HepG2 (cell line): ENCODE measurements around the gene ASXL1. TPM values are rescaled to one million over a fixed set of nuclear protein-coding genes. Genes with fewer than 3 reads are reported as not detected.

Experiments
- EP300 ChIP-seq, 3 experiments: sonication (generic) in 1 of 3; formaldehyde crosslinking in 1 of 3; IDR thresholded peaks; 2 replicates each; pipeline versions ENCODE4 v1.5.1 to v1.6.1; 2011 to 2020; ENCODE audit warnings: low read depth in 2 of 3, low read length in 2 of 3, borderline replicate concordance in 1 of 3, improper control_type of control experiment in 1 of 3, mild to moderate bottlenecking in 1 of 3, missing genetic modification reagents in 1 of 3, moderate library complexity in 1 of 3
- HNRNPH1 ChIP-seq: fragments of 200-400 bp; formaldehyde crosslinking; optimal IDR thresholded peaks from 2 replicates; pipeline ENCODE3; 2017; ENCODE audit warnings: mild to moderate bottlenecking, low read depth, low read length
- MAF1 ChIP-seq: sonication (generic); formaldehyde crosslinking; IDR thresholded peaks from 2 replicates; pipeline ENCODE4 v1.5.0; 2020; ENCODE audit warnings: missing genetic modification reagents, borderline replicate concordance
- MLLT10 ChIP-seq: sonication (generic); formaldehyde crosslinking; IDR thresholded peaks from 2 replicates; pipeline ENCODE4 v1.4.0; 2020; ENCODE audit warnings: missing genetic modification reagents
- NFE2 ChIP-seq: sonication (generic); formaldehyde crosslinking; IDR thresholded peaks from 2 replicates; pipeline ENCODE4 v1.4.0; 2020; ENCODE audit warnings: missing genetic modification reagents
- NFIC ChIP-seq: IDR thresholded peaks from 2 replicates; pipeline ENCODE4 v1.6.1; 2012; ENCODE audit warnings: mild to moderate bottlenecking, low read length, inconsistent platforms
- POLR2AphosphoS5 ChIP-seq: IDR thresholded peaks from 2 replicates; pipeline ENCODE4 v1.6.1; 2012; ENCODE audit warnings: low read depth, low read length
- POLR2G ChIP-seq: fragments of 200-400 bp; formaldehyde crosslinking; IDR thresholded peaks from 2 replicates; pipeline ENCODE4 v1.6.1; 2018; ENCODE audit warnings: mild to moderate bottlenecking, low read depth, low read length, moderate library complexity
- SRSF9 ChIP-seq: fragments of 200-400 bp; formaldehyde crosslinking; IDR thresholded peaks from 2 replicates; pipeline ENCODE4 v1.6.1; 2018; ENCODE audit warnings: borderline replicate concordance, mild to moderate bottlenecking, low read depth, low read length; ENCODE audit not compliant: insufficient read depth, poor library complexity, severe bottlenecking
- ZNF549 ChIP-seq: sonication (generic); formaldehyde crosslinking; IDR thresholded peaks from 2 replicates; pipeline ENCODE4 v1.5.0; 2020; ENCODE audit warnings: missing genetic modification reagents
- ZNF792 ChIP-seq: IDR thresholded peaks from 2 replicates; pipeline ENCODE4 v1.6.1; 2016
- ZZZ3 ChIP-seq: sonication (generic); formaldehyde crosslinking; IDR thresholded peaks from 2 replicates; pipeline ENCODE4 v1.4.0; 2020; ENCODE audit warnings: missing genetic modification reagents, mild to moderate bottlenecking, borderline replicate concordance
- polyA plus RNA-seq, 8 experiments: library from polyadenylated mRNA; depleted of rRNA in 3 of 8; stranded (reverse) in 7 of 8; unstranded in 1 of 8; fragments of >200 nt; fragmentation: Illumina TruSeq in 4 of 8; extraction: Trizol in 4 of 8; gene quantifications; 2 replicates each; pipeline versions ENCODE4 v1.2.1 to v1.2.3, GENCODE V29; 2011 to 2016; ENCODE audit warnings: low read depth in 4 of 8, missing spikeins in 1 of 8, mixed read lengths in 1 of 8; ENCODE audit not compliant: insufficient read depth in 1 of 8
- total RNA-seq, 5 experiments: library from RNA; depleted of rRNA; stranded (reverse); fragments of >200 nt; fragmentation: Illumina TruSeq; extraction: Trizol; gene quantifications; 2 replicates each; pipeline ENCODE4 v1.2.3, GENCODE V29; 2016; ENCODE audit warnings: low read depth in 1 of 5
- TF ChIP-seq, protein P1 (sequence below): sonication (generic); formaldehyde crosslinking; IDR thresholded peaks from one replicate; pipeline ENCODE4 v1.5.1; 2020; ENCODE audit warnings: mild to moderate bottlenecking, missing genetic modification reagents; ENCODE audit errors: not compliant biosample characterization
- TF ChIP-seq, protein P2 (sequence below), 2 experiments: sonication (generic) in 1 of 2; formaldehyde crosslinking in 1 of 2; IDR thresholded peaks; 2 replicates each; pipeline versions ENCODE4 v1.5.1 to v1.6.1; 2011 to 2020; ENCODE audit warnings: borderline replicate concordance in 1 of 2, low read depth in 1 of 2, low read length in 1 of 2, mild to moderate bottlenecking in 1 of 2, missing genetic modification reagents in 1 of 2, moderate library complexity in 1 of 2

ASXL1 gene
- total and polyA plus RNA-seq, 2 of the 13 experiments (the other 11 are each of a cell fraction or from before 2014, with no cell fraction given), result 62.1 to 74.8 TPM

DNA sequence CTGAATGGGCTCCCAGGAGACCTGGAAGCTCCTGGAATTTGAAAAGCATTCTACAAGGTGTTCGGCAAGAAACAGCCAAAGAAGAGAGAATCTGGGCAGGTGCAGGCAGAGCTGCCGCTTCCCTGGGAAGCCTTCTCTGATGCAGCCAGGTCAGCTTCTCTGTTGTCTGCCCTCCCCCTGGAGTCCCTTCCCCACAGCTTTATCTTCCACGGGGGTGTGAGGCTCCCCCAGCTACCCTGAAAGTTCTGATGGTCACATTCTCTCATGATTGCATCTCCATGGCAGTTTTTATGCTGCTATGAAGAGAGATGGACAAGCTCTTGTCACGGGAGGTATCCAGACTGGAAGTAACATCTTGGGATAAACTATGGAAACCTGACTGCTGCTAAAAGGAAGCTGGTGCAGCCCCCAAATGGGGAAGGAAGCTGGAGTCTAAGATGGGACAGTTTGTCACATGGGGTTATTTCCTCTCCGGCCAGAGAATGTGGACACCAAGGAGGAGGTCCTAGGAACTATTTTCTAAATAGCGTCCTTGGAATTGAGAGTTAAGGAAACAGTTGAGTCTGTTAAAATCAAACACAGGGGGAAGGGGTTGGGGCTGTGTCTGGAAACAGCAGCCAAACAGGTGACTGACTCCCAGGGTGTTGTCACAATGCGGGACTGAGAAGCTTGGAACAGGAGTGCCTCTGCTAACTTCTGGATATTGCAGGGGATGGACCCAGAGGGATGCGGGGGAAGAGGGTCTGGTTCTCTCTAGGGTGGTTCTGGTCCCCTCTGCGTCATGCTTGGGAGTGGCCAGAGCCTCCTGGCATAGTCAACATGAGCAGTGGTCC lies 91.1 kb downstream of the ASXL1 start (continued):
- TF ChIP-seq, protein P1, sequence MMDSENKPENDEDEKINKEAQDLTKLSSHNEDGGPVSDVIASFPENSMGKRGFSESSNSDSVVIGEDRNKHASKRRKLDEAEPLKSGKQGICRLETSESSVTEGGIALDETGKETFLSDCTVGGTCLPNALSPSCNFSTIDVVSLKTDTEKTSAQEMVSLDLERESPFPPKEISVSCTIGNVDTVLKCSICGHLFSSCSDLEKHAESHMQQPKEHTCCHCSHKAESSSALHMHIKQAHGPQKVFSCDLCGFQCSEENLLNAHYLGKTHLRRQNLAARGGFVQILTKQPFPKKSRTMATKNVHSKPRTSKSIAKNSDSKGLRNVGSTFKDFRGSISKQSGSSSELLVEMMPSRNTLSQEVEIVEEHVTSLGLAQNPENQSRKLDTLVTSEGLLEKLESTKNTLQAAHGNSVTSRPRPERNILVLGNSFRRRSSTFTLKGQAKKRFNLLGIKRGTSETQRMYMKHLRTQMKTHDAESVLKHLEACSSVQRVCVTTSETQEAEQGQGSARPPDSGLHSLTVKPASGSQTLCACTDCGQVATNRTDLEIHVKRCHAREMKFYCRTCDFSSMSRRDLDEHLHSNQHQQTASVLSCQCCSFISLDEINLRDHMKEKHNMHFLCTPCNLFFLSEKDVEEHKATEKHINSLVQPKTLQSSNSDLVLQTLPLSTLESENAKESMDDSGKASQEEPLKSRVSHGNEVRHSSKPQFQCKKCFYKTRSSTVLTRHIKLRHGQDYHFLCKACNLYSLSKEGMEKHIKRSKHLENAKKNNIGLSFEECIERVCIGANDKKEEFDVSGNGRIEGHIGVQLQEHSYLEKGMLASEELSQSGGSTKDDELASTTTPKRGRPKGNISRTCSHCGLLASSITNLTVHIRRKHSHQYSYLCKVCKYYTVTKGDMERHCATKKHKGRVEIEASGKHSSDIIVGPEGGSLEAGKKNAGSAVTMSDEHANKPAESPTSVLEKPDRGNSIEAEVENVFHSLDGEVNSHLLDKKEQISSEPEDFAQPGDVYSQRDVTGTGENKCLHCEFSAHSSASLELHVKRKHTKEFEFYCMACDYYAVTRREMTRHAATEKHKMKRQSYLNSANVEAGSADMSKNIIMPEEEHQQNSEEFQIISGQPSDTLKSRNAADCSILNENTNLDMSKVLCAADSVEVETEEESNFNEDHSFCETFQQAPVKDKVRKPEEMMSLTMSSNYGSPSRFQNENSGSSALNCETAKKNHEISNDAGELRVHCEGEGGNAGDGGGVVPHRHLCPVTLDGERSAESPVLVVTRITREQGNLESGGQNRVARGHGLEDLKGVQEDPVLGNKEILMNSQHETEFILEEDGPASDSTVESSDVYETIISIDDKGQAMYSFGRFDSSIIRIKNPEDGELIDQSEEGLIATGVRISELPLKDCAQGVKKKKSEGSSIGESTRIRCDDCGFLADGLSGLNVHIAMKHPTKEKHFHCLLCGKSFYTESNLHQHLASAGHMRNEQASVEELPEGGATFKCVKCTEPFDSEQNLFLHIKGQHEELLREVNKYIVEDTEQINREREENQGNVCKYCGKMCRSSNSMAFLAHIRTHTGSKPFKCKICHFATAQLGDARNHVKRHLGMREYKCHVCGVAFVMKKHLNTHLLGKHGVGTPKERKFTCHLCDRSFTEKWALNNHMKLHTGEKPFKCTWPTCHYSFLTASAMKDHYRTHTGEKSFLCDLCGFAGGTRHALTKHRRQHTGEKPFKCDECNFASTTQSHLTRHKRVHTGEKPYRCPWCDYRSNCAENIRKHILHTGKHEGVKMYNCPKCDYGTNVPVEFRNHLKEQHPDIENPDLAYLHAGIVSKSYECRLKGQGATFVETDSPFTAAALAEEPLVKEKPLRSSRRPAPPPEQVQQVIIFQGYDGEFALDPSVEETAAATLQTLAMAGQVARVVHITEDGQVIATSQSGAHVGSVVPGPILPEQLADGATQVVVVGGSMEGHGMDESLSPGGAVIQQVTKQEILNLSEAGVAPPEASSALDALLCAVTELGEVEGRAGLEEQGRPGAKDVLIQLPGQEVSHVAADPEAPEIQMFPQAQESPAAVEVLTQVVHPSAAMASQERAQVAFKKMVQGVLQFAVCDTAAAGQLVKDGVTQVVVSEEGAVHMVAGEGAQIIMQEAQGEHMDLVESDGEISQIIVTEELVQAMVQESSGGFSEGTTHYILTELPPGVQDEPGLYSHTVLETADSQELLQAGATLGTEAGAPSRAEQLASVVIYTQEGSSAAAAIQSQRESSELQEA (CRISPR knock-in tag), result no peak
- TF ChIP-seq EP300 (IDR thresholded peaks at IDR 0.05; ENCODE audit: low read depth in 2 of 2, low read length in 2 of 2) (no peak), EP300 (CRISPR knock-in tag; IDR thresholded peaks at IDR 0.05; ENCODE audit: borderline replicate concordance) (no peak), MLLT10 (CRISPR knock-in tag) (no peak), POLR2G (peak; percentile 35), ZNF549 (no peak), HNRNPH1 (peak; percentile 50), ZZZ3 (CRISPR knock-in tag) (no peak), NFIC (peak; percentile 52; the same call in 1 of the 2 replicates), MAF1 (CRISPR knock-in tag) (0 out of 2 replicates have a peak, but pooled peaks have one; percentile 25), SRSF9 (no peak), POLR2AphosphoS5 (peak; percentile 22; the same call in 1 of the 2 replicates), ZNF792 (CRISPR knock-in tag) (no peak), NFE2 (CRISPR knock-in tag) (no peak)
- TF ChIP-seq, protein P2, sequence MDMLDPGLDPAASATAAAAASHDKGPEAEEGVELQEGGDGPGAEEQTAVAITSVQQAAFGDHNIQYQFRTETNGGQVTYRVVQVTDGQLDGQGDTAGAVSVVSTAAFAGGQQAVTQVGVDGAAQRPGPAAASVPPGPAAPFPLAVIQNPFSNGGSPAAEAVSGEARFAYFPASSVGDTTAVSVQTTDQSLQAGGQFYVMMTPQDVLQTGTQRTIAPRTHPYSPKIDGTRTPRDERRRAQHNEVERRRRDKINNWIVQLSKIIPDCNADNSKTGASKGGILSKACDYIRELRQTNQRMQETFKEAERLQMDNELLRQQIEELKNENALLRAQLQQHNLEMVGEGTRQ (IDR thresholded peaks at IDR 0.05; ENCODE audit: low read depth, low read length), result no peak
- TF ChIP-seq, protein P2 (CRISPR knock-in tag; IDR thresholded peaks at IDR 0.05; ENCODE audit: borderline replicate concordance), result no peak
